GM18511 (cell line): ENCODE data around the gene OMG.
A peak's percentile ranks its signal among the peaks of the same experiment; 100 is the strongest.
"Not testable (repeated sequence)": the region's sequence is repeated elsewhere in the genome, so short reads cannot be mapped to it uniquely, and the experiment has no call there.

Experiments
- ATAC-seq: cut with Tn5 transposase; IDR thresholded peaks from one replicate; pipeline ENCODE4 v1.9.1; 2021; ENCODE audit warnings: mild to moderate bottlenecking, moderate library complexity; ENCODE audit not compliant: unreplicated experiment

Gene OMG

GRCh38 chr17:31297090-31297489, at the start of gene OMG:
TSS of gene OMG (minus strand) at chr17:31297239. CDS start at chr17:31296331, 908 bp downstream.
- no peak for ATAC-seq

GRCh38 chr17:31345191-31345747, 48.2 kb upstream of the OMG start:
- ATAC-seq = not testable (repeated sequence)

GRCh38 chr17:31339906-31340661, 43.0 kb upstream of the OMG start:
- ATAC-seq = no peak

- ATAC-seq = no peak
These were observed 32.2 kb upstream of the OMG start for GRCh38 chr17:31329221-31329620.

- ATAC-seq = no peak
These were observed 31.1 kb upstream of the OMG start for GRCh38 chr17:31328160-31328535.

- no peak for ATAC-seq
These were observed 30.6 kb upstream of the OMG start for GRCh38 chr17:31327534-31328159.

- no peak for ATAC-seq
These were observed 26.5 kb upstream of the OMG start for GRCh38 chr17:31323551-31323950.

- no peak for ATAC-seq
These were observed 24.9 kb upstream of the OMG start for GRCh38 chr17:31321966-31322365.

- ATAC-seq = peak; percentile 62
These were observed 24.4 kb upstream of the OMG start, which contains the start of gene EVI2A for GRCh38 chr17:31321481-31321880. TSS of gene EVI2A (minus strand) at chr17:31321622. CDS start at chr17:31319013, 2,609 bp downstream.

GRCh38 chr17:31320791-31321190, 23.8 kb upstream of the OMG start:
- no peak for ATAC-seq

GRCh38 chr17:31320241-31320640, 23.2 kb upstream of the OMG start:
- no peak for ATAC-seq

- ATAC-seq = no peak
These were observed 22.0 kb upstream of the OMG start for GRCh38 chr17:31318851-31319661.

- ATAC-seq = no peak
These were observed 21.3 kb upstream of the OMG start for GRCh38 chr17:31318298-31318801.

- ATAC-seq = no peak
These were observed 17.7 kb upstream of the OMG start for GRCh38 chr17:31314782-31315100.

GRCh38 chr17:31313982-31314781, 17.1 kb upstream of the OMG start, which contains the start of gene EVI2B:
TSS of gene EVI2B (minus strand) at chr17:31314054. CDS start at chr17:31305609, 8,445 bp downstream.
- ATAC-seq = no peak

- not testable (repeated sequence) for ATAC-seq
These were observed 15.2 kb upstream of the OMG start for GRCh38 chr17:31312223-31312622.

- ATAC-seq = no peak
These were observed 14.5 kb upstream of the OMG start for GRCh38 chr17:31311526-31311925.

GRCh38 chr17:31310886-31311285, 13.8 kb upstream of the OMG start:
- ATAC-seq = no peak

- ATAC-seq = no peak
These were observed 13.2 kb upstream of the OMG start for GRCh38 chr17:31310260-31310659.

- ATAC-seq = no peak
These were observed 12.5 kb upstream of the OMG start for GRCh38 chr17:31309556-31309955.
